H9 (cell line): Measurements from ENCODE around the gene DDX6. TPM values are rescaled to one million over a fixed set of nuclear protein-coding genes. Genes with fewer than 3 reads are reported as not detected.
"Not testable (repeated sequence)": the region's sequence is repeated elsewhere in the genome, so short reads cannot be mapped to it uniquely, and the experiment has no call there.

ENCODE experiments used
- DNase-seq: peaks from one replicate; pipeline ENCODE4 v3.0.0-alpha.2; 2017
- H2AFZ ChIP-seq: one replicate; pipeline ENCODE4 v1.6.1; 2013; ENCODE audit warnings: mild to moderate bottlenecking, low read length, control low read depth, moderate library complexity
- H2AK5ac ChIP-seq: 2 replicates; pipeline ENCODE4 v1.6.1; 2013; ENCODE audit warnings: low read length, control low read depth, mixed read lengths; ENCODE audit not compliant: insufficient read length
- H2BK120ac ChIP-seq: one replicate; pipeline ENCODE4 v1.6.1; 2013; ENCODE audit warnings: low read depth, mild to moderate bottlenecking, low read length, control low read depth, inconsistent platforms; ENCODE audit not compliant: poor library complexity, severe bottlenecking
- H2BK12ac ChIP-seq: 2 replicates; pipeline ENCODE4 v1.6.1; 2013; ENCODE audit warnings: low read length, control low read depth, mixed read lengths, low read depth; ENCODE audit not compliant: insufficient read length
- H2BK15ac ChIP-seq: 2 replicates; pipeline ENCODE4 v1.6.1; 2013; ENCODE audit warnings: low read depth, low read length, control low read depth
- H2BK20ac ChIP-seq: one replicate; pipeline ENCODE4 v1.6.1; 2013; ENCODE audit warnings: low read depth, mild to moderate bottlenecking, low read length, control low read depth, inconsistent platforms; ENCODE audit not compliant: poor library complexity, severe bottlenecking
- H2BK5ac ChIP-seq: 2 replicates; pipeline ENCODE4 v1.6.1; 2013; ENCODE audit warnings: low read length, control low read depth, mixed read lengths; ENCODE audit not compliant: insufficient read length
- H3K14ac ChIP-seq: 2 replicates; pipeline ENCODE4 v1.6.1; 2013; ENCODE audit warnings: low read length, control low read depth; ENCODE audit not compliant: insufficient read depth
- H3K18ac ChIP-seq: 2 replicates; pipeline ENCODE4 v1.6.1; 2013; ENCODE audit warnings: low read depth, mild to moderate bottlenecking, mixed read lengths, low read length, control low read depth; ENCODE audit not compliant: insufficient read length
- H3K23ac ChIP-seq: 2 replicates; pipeline ENCODE4 v1.6.1; 2013; ENCODE audit warnings: low read length, control low read depth, mixed read lengths, low read depth; ENCODE audit not compliant: insufficient read length
- H3K23me2 ChIP-seq: 2 replicates; pipeline ENCODE4 v1.6.1; 2013; ENCODE audit warnings: low read depth, mild to moderate bottlenecking, mixed read lengths, low read length, control low read depth; ENCODE audit not compliant: insufficient read length, poor library complexity, severe bottlenecking
- H3K27ac ChIP-seq: 2 replicates; pipeline ENCODE4 v1.5.1; 2013; ENCODE audit warnings: low read length, control low read depth, mixed read lengths, low read depth; ENCODE audit not compliant: insufficient read length
- H3K27me3 ChIP-seq: 2 replicates; pipeline ENCODE4 v1.6.1; 2013; ENCODE audit warnings: low read length, control low read depth, inconsistent platforms; ENCODE audit not compliant: insufficient read depth
- H3K4ac ChIP-seq: 2 replicates; pipeline ENCODE4 v1.6.1; 2013; ENCODE audit warnings: low read depth, mild to moderate bottlenecking, control low read depth, inconsistent platforms, low read length, moderate library complexity
- H3K4me1 ChIP-seq: 2 replicates; pipeline ENCODE4 v1.6.1; 2013; ENCODE audit warnings: low read length, control low read depth, inconsistent platforms; ENCODE audit not compliant: insufficient read depth
- H3K4me2 ChIP-seq: 2 replicates; pipeline ENCODE4 v1.6.1; 2013; ENCODE audit warnings: low read length, control low read depth, mixed read lengths; ENCODE audit not compliant: insufficient read length, insufficient read depth
- H3K56ac ChIP-seq: 2 replicates; pipeline ENCODE4 v1.6.1; 2013; ENCODE audit warnings: low read depth, mild to moderate bottlenecking, mixed read lengths, low read length, control low read depth; ENCODE audit not compliant: insufficient read length
- H3K79me1 ChIP-seq: 2 replicates; pipeline ENCODE4 v1.6.1; 2013; ENCODE audit warnings: low read depth, mild to moderate bottlenecking, moderate library complexity, low read length, control low read depth, inconsistent platforms; ENCODE audit not compliant: insufficient read depth, poor library complexity, severe bottlenecking
- H3K79me2 ChIP-seq: 2 replicates; pipeline ENCODE4 v1.6.1; 2013; ENCODE audit warnings: low read length, control low read depth, inconsistent platforms; ENCODE audit not compliant: insufficient read depth
- H3K9ac ChIP-seq: 2 replicates; pipeline ENCODE4 v1.6.1; 2013; ENCODE audit warnings: low read length, control low read depth, mixed read lengths; ENCODE audit not compliant: insufficient read length; ENCODE audit errors: extremely low read depth
- H3K9me3 ChIP-seq: one replicate; pipeline ENCODE4 v1.6.1; 2013; ENCODE audit warnings: low read depth, low read length, inconsistent platforms; ENCODE audit not compliant: control insufficient read depth
- H3T11ph ChIP-seq: one replicate; pipeline ENCODE4 v1.6.1; 2013; ENCODE audit warnings: mild to moderate bottlenecking, low read length, control low read depth, inconsistent platforms
- H4K20me1 ChIP-seq: one replicate; pipeline ENCODE4 v1.6.1; 2013; ENCODE audit not compliant: control insufficient read depth, insufficient read length, insufficient read depth
- H4K5ac ChIP-seq: 2 replicates; pipeline ENCODE4 v1.6.1; 2013; ENCODE audit warnings: low read depth, mild to moderate bottlenecking, mixed read lengths, low read length, control low read depth; ENCODE audit not compliant: insufficient read length
- H4K8ac ChIP-seq: replicated peaks from 2 replicates; pipeline ENCODE4 v1.6.1; 2013; ENCODE audit warnings: low read length, control low read depth, mixed read lengths, low read depth; ENCODE audit not compliant: insufficient read length
- H4K91ac ChIP-seq: 2 replicates; pipeline ENCODE4 v1.6.1; 2013; ENCODE audit warnings: low read depth, mild to moderate bottlenecking, moderate library complexity, mixed read lengths, low read length, control low read depth; ENCODE audit not compliant: insufficient read length
- H3K27ac Mint-ChIP-seq, 3 experiments: 2 replicates in 2 of 3; 3 replicates in 1 of 3; pipeline ENCODE4 v1.8.0; 2020 to 2021; ENCODE audit warnings: mixed read lengths in 3 of 3, mild to moderate bottlenecking in 1 of 3, moderate library complexity in 1 of 3
- H3K27me3 Mint-ChIP-seq: 2 replicates; pipeline ENCODE4 v1.8.0; 2021; ENCODE audit warnings: low read depth, mild to moderate bottlenecking, moderate library complexity, mixed read lengths
- H3K36me3 Mint-ChIP-seq, 3 experiments: 2 replicates in 2 of 3; 3 replicates in 1 of 3; pipeline ENCODE4 v1.8.0; 2020 to 2021; ENCODE audit warnings: low read depth in 3 of 3, mixed read lengths in 3 of 3; ENCODE audit not compliant: insufficient read depth in 1 of 3
- H3K4me1 Mint-ChIP-seq, 2 experiments: 2 replicates each; pipeline ENCODE4 v1.8.0; 2020; ENCODE audit warnings: mixed read lengths in 2 of 2
- H3K4me3 Mint-ChIP-seq, 2 experiments: 2 replicates in 1 of 2; 3 replicates in 1 of 2; pipeline ENCODE4 v1.8.0; 2020 to 2021; ENCODE audit warnings: mild to moderate bottlenecking in 2 of 2, mixed read lengths in 2 of 2, moderate library complexity in 1 of 2
- H3K9me3 Mint-ChIP-seq, 2 experiments: 2 replicates in 1 of 2; 3 replicates in 1 of 2; pipeline ENCODE4 v1.8.0; 2020; ENCODE audit warnings: mild to moderate bottlenecking in 2 of 2, mixed read lengths in 2 of 2, moderate library complexity in 1 of 2
- WGBS: extraction: QIAGEN DNeasy Blood & Tissue Kit; methylation state at CpG from one replicate; pipeline ENCODE4 v1.1.7; 2013; ENCODE audit warnings: missing lambda C conversion rate, low lambda C conversion rate, mixed read lengths; ENCODE audit not compliant: insufficient read length; ENCODE audit errors: extremely low coverage; 5-methylcytosine and 5-hydroxymethylcytosine counted together
- total RNA-seq: library from RNA; stranded (reverse); gene quantifications from 2 replicates; pipeline ENCODE4 v1.2.1, GENCODE V29; 2021

DDX6 gene
- total RNA-seq, 1 experiment from 2014 or later: 221 TPM

DNA sequence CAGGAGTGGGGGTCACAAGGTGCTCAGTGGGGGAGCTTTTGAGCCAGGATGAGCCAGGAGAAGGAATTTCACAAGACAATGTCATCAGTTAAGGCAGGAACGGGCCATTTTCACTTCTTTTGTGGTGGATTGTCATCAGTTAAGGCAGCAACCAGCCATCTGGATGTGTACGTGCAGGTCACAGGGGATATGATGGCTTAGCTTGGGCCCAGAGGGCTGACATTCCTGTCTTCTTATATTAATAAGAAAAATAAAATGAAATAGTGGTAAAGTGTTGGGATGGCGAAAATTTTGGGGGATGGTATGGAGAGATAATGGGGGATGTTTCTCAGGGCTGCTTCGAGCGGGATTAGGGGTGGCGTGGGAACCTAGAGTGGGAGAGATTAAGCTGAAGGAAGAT, 73.7 kb downstream of the DDX6 start:
- H2BK20ac ChIP-seq, H4K91ac ChIP-seq, H3K27me3 Mint-ChIP-seq, H3K56ac ChIP-seq, H3K9me3 ChIP-seq, H4K8ac ChIP-seq, H2AFZ ChIP-seq, H3K18ac ChIP-seq, H2BK5ac ChIP-seq, H3K27me3 ChIP-seq, H3K14ac ChIP-seq, H3K9ac ChIP-seq, H3K79me2 ChIP-seq, H3K4me2 ChIP-seq, H3K4ac ChIP-seq, H3K23ac ChIP-seq, H3K4me1 ChIP-seq, H2BK12ac ChIP-seq, H3T11ph ChIP-seq, H4K20me1 ChIP-seq, H3K79me1 ChIP-seq, H4K5ac ChIP-seq, H3K27ac ChIP-seq, H3K23me2 ChIP-seq, H2AK5ac ChIP-seq, H3K9me3 Mint-ChIP-seq, DNase-seq, H2BK120ac ChIP-seq, H2BK15ac ChIP-seq: not testable (repeated sequence)
- no CpG with 5 or more reads among the region's 6 CpGs for WGBS
- peak overlapping the region in 1 of 2 experiments; percentile 67; a peak in 3 of 5 replicates for H3K4me3 Mint-ChIP-seq
- H3K27ac Mint-ChIP-seq: peak overlapping the region; percentile 99 to 100 (median 100)
- peaks cover 62 to 67% of the 10 kb centered on the region in 2 experiments for H3K4me1 Mint-ChIP-seq
- peaks cover 4 to 40% (median 20%) of the 10 kb centered on the region in 3 experiments; a peak in 6 of 7 replicates for H3K36me3 Mint-ChIP-seq
